NB4 (cell line): ENCODE data around the gene IGFL4.

Source experiments
- MYC ChIP-seq: IDR thresholded peaks from 2 replicates; pipeline ENCODE4 v1.6.1; 2011; ENCODE audit warnings: low read depth, low read length
- POLR2A ChIP-seq: IDR thresholded peaks from 2 replicates; pipeline ENCODE4 v1.6.1; 2011; ENCODE audit warnings: mild to moderate bottlenecking; ENCODE audit not compliant: insufficient read length; ENCODE audit errors: extremely low read depth
- TF ChIP-seq, protein P1 (sequence below): IDR thresholded peaks from one replicate; pipeline ENCODE4 v1.5.1; 2012; ENCODE audit warnings: low read depth, low read length
- TF ChIP-seq, protein P2 (sequence below): IDR thresholded peaks from 2 replicates; pipeline ENCODE4 v1.6.1; 2011; ENCODE audit warnings: low read depth, low read length

DNA sequence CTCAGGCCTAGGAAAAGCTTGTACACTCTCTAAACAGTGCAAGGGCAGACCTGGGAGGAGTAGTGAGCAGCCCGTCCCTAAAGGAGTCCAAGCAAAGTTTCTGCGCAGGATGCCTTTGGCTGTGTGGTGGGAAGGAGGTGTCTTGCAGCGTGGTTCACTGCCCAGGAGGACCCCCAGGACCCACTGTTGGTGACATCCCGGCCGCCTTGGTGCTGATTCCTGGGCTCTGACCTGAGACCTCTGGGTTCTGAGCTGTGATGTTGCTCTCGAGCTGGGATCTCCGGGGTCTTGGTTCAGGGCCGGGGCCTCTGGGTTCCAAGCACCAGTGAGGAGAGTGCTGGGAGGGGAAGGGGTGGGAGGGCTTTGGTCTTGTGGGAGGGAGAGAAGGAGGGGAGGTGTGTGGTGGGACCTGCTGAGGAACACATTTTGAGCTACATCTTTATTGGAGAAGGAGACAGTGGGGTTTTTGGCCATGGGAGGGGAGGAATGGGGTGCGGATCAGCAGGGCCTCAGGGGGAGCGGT, 22.0 kb downstream of the IGFL4 start:
- TF ChIP-seq, protein P1, sequence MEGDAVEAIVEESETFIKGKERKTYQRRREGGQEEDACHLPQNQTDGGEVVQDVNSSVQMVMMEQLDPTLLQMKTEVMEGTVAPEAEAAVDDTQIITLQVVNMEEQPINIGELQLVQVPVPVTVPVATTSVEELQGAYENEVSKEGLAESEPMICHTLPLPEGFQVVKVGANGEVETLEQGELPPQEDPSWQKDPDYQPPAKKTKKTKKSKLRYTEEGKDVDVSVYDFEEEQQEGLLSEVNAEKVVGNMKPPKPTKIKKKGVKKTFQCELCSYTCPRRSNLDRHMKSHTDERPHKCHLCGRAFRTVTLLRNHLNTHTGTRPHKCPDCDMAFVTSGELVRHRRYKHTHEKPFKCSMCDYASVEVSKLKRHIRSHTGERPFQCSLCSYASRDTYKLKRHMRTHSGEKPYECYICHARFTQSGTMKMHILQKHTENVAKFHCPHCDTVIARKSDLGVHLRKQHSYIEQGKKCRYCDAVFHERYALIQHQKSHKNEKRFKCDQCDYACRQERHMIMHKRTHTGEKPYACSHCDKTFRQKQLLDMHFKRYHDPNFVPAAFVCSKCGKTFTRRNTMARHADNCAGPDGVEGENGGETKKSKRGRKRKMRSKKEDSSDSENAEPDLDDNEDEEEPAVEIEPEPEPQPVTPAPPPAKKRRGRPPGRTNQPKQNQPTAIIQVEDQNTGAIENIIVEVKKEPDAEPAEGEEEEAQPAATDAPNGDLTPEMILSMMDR, result no peak
- TF ChIP-seq POLR2A, result no peak
- TF ChIP-seq, protein P2, sequence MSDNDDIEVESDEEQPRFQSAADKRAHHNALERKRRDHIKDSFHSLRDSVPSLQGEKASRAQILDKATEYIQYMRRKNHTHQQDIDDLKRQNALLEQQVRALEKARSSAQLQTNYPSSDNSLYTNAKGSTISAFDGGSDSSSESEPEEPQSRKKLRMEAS, result no peak
- no peak for TF ChIP-seq MYC
